Camera-type eye (tissue), 1 donor: ENCODE measurements around the gene OR10W1. TPM values are rescaled to one million over a fixed set of nuclear protein-coding genes. Genes with fewer than 3 reads are reported as not detected.

ENCODE experiments used
- total RNA-seq: library from RNA; depleted of rRNA; stranded (reverse); fragments of >200 nt; gene quantifications from one replicate; pipeline ENCODE4 v1.2.3, GENCODE V29; 2014

Gene OR10W1
- not detected for total RNA-seq

GRCh38 chr11:58268142-58268541 lies at the start of gene OR10W1:
Gene OR10W1 (minus strand): TSS chr11:58268260. CDS start chr11:58267858, 402 bp downstream.

Other genes with a start within 250 kb of the OR10W1 start
- gene OR9Q1, start 244.4 kb downstream of the OR10W1 start, total RNA-seq: not detected
- not detected for gene OR6Q1, start 237.3 kb downstream of the OR10W1 start, total RNA-seq
- gene OR9I1, start 142.7 kb downstream of the OR10W1 start, total RNA-seq: not detected
- gene OR9Q2, start 79.2 kb downstream of the OR10W1 start, total RNA-seq: not detected
- gene OR1S2, start 64.1 kb downstream of the OR10W1 start, total RNA-seq: not detected
- not detected for gene OR1S1, start 55.5 kb downstream of the OR10W1 start, total RNA-seq
- gene OR10Q1, start 39.3 kb downstream of the OR10W1 start, total RNA-seq: not detected
- not detected for gene OR5B17, start 90.8 kb upstream of the OR10W1 start, total RNA-seq
- gene OR5B3, start 138.6 kb upstream of the OR10W1 start, total RNA-seq: not detected
- not detected for gene OR5B2, start 159.9 kb upstream of the OR10W1 start, total RNA-seq
- not detected for gene OR5B12, start 174.0 kb upstream of the OR10W1 start, total RNA-seq
- gene OR5B21, start 239.8 kb upstream of the OR10W1 start, total RNA-seq: not detected